Activated CD4-positive, alpha-beta T cell treated with anti-CD3 and anti-CD28 coated beads for 36 hours (primary cell): Measurements from ENCODE around the gene FRMPD4. TPM values are rescaled to one million over a fixed set of nuclear protein-coding genes. Genes with fewer than 3 reads are reported as not detected.

ENCODE experiments used
- ATAC-seq: fragments of 200-7000 bp; cut with Tn5 transposase; one replicate; pipeline ENCODE4 v1.10.0; 2021; ENCODE audit warnings: mild to moderate bottlenecking, moderate library complexity
- CTCF ChIA-PET: fragments of 350-600 bp; sonication (Branson Sonifier 250); formaldehyde crosslinking; loops from one replicate; lab custom pipeline; 2021; ENCODE audit warnings: antibody characterized with exemption; lab: Charles Lee
- POLR2A ChIA-PET: fragments of 350-600 bp; sonication (Branson Sonifier 250); formaldehyde crosslinking; loops from one replicate; lab custom pipeline; 2021; ENCODE audit warnings: antibody characterized with exemption, inconsistent platforms; lab: Charles Lee
- DNase-seq: peaks from one replicate; pipeline ENCODE4 v3.0.0-alpha.2; 2020
- H3K27ac Mint-ChIP-seq: one replicate; pipeline ENCODE4 v1.8.0; 2021; ENCODE audit warnings: mixed read lengths
- H3K27me3 Mint-ChIP-seq: one replicate; pipeline ENCODE4 v1.8.0; 2021; ENCODE audit warnings: mixed read lengths
- H3K36me3 Mint-ChIP-seq: one replicate; pipeline ENCODE4 v1.8.0; 2021; ENCODE audit warnings: low read depth, mixed read lengths
- H3K4me1 Mint-ChIP-seq: one replicate; pipeline ENCODE4 v1.8.0; 2021; ENCODE audit warnings: mixed read lengths
- H3K4me3 Mint-ChIP-seq: one replicate; pipeline ENCODE4 v1.8.0; 2021; ENCODE audit warnings: mild to moderate bottlenecking, moderate library complexity, mixed read lengths
- H3K9me3 Mint-ChIP-seq: one replicate; pipeline ENCODE4 v1.8.0; 2021; ENCODE audit warnings: low read depth, mixed read lengths
- intact Hi-C, 2 experiments: fragments of 100-400 bp; cut with DNase I in 1 of 2; cut with micrococcal nuclease in 1 of 2; formaldehyde crosslinking; loops; one replicate each; pipeline versions ENCODE4 v1.14.2 to v1.15.1; 2022 to 2024; cut with DNase I, micrococcal nuclease
- total RNA-seq, 2 experiments: library from RNA; stranded (reverse); gene quantifications; one replicate each; pipeline ENCODE4 v1.2.3, GENCODE V29; 2021

The FRMPD4 gene
- total RNA-seq, 2 experiments from 2014 or later: not detected

- Mint-ChIP-seq H3K27ac (no peak overlapping the region), H3K9me3 (no peaks in the 10 kb centered on the region), H3K4me3 (no peak overlapping the region), H3K4me1 (no peaks in the 10 kb centered on the region), H3K36me3 (no peaks in the 10 kb centered on the region), H3K27me3 (no peaks in the 10 kb centered on the region)
- ChIA-PET CTCF (no interaction called here), POLR2A (no interaction called here)
- no peak for DNase-seq
- intact Hi-C loops: no loop called here
- no peak for ATAC-seq
Observed at GRCh38 chrX:12245650-12246645, 107.7 kb downstream of the FRMPD4 start.

GRCh38 chrX:12249997-12250396 is 111.7 kb downstream of the FRMPD4 start:
- intact Hi-C loops: no loop called here
- ChIA-PET CTCF (no interaction called here), POLR2A (no interaction called here)
- Mint-ChIP-seq H3K4me1 (no peaks in the 10 kb centered on the region), H3K36me3 (no peaks in the 10 kb centered on the region), H3K4me3 (no peak overlapping the region), H3K9me3 (no peaks in the 10 kb centered on the region), H3K27ac (no peak overlapping the region), H3K27me3 (peaks cover 2% of the 10 kb centered on the region)
- ATAC-seq (no peak), DNase-seq (no peak)

GRCh38 chrX:12263211-12263610 is 124.9 kb downstream of the FRMPD4 start:
- intact Hi-C loops: no loop called here
- Mint-ChIP-seq H3K36me3 (no peaks in the 10 kb centered on the region), H3K27ac (no peak overlapping the region), H3K4me1 (no peaks in the 10 kb centered on the region), H3K9me3 (no peaks in the 10 kb centered on the region), H3K27me3 (no peaks in the 10 kb centered on the region), H3K4me3 (no peak overlapping the region)
- DNase-seq (no peak), ATAC-seq (no peak)
- ChIA-PET CTCF (no interaction called here), POLR2A (no interaction called here)

- H3K27me3 Mint-ChIP-seq: no peaks in the 10 kb centered on the region
- no peak for ATAC-seq
- H3K4me1 Mint-ChIP-seq: no peaks in the 10 kb centered on the region
- intact Hi-C loops: no loop called here
- CTCF ChIA-PET: no interaction called here
- H3K36me3 Mint-ChIP-seq: no peaks in the 10 kb centered on the region
- POLR2A ChIA-PET: no interaction called here
- H3K27ac Mint-ChIP-seq: no peak overlapping the region
- H3K9me3 Mint-ChIP-seq: no peaks in the 10 kb centered on the region
- H3K4me3 Mint-ChIP-seq: no peak overlapping the region
- DNase-seq: no peak
Observed at GRCh38 chrX:12269484-12269883, 131.2 kb downstream of the FRMPD4 start.

GRCh38 chrX:12278151-12278550 is 139.9 kb downstream of the FRMPD4 start:
- no peaks in the 10 kb centered on the region for H3K36me3 Mint-ChIP-seq
- no peak overlapping the region for H3K4me3 Mint-ChIP-seq
- no peaks in the 10 kb centered on the region for H3K27me3 Mint-ChIP-seq
- no peak overlapping the region for H3K27ac Mint-ChIP-seq
- ATAC-seq (no peak), DNase-seq (no peak)
- intact Hi-C loops: no loop called here
- no peaks in the 10 kb centered on the region for H3K4me1 Mint-ChIP-seq
- H3K9me3 Mint-ChIP-seq: no peaks in the 10 kb centered on the region
- ChIA-PET CTCF (no interaction called here), POLR2A (no interaction called here)

- no peaks in the 10 kb centered on the region for H3K36me3 Mint-ChIP-seq
- intact Hi-C loops: no loop called here
- H3K9me3 Mint-ChIP-seq: no peaks in the 10 kb centered on the region
- no peak overlapping the region for H3K27ac Mint-ChIP-seq
- DNase-seq: no peak
- no peak for ATAC-seq
- H3K4me3 Mint-ChIP-seq: no peak overlapping the region
- POLR2A ChIA-PET: no interaction called here
- CTCF ChIA-PET: no interaction called here
- no peaks in the 10 kb centered on the region for H3K4me1 Mint-ChIP-seq
- peaks cover 2% of the 10 kb centered on the region for H3K27me3 Mint-ChIP-seq
Observed at GRCh38 chrX:12282991-12283390, 144.7 kb downstream of the FRMPD4 start.

- no peak overlapping the region for H3K4me3 Mint-ChIP-seq
- ATAC-seq (no peak), DNase-seq (no peak)
- H3K27ac Mint-ChIP-seq: no peak overlapping the region
- intact Hi-C loops: no loop called here
- peaks cover 3% of the 10 kb centered on the region for H3K27me3 Mint-ChIP-seq
- H3K4me1 Mint-ChIP-seq: no peaks in the 10 kb centered on the region
- ChIA-PET CTCF (no interaction called here), POLR2A (no interaction called here)
- H3K9me3 Mint-ChIP-seq: no peaks in the 10 kb centered on the region
- H3K36me3 Mint-ChIP-seq: no peaks in the 10 kb centered on the region
Observed at GRCh38 chrX:12292996-12293765, 154.9 kb downstream of the FRMPD4 start.

- H3K9me3 Mint-ChIP-seq: no peaks in the 10 kb centered on the region
- no peak for ATAC-seq
- H3K4me1 Mint-ChIP-seq: no peaks in the 10 kb centered on the region
- CTCF ChIA-PET: no interaction called here
- H3K4me3 Mint-ChIP-seq: no peak overlapping the region
- POLR2A ChIA-PET: no interaction called here
- no peaks in the 10 kb centered on the region for H3K36me3 Mint-ChIP-seq
- H3K27me3 Mint-ChIP-seq: peaks cover 3% of the 10 kb centered on the region
- no peak for DNase-seq
- no peak overlapping the region for H3K27ac Mint-ChIP-seq
- intact Hi-C loops: no loop called here
Observed at GRCh38 chrX:12297353-12297752, 159.1 kb downstream of the FRMPD4 start.

GRCh38 chrX:12301288-12301687 is 163.0 kb downstream of the FRMPD4 start:
- Mint-ChIP-seq H3K9me3 (no peaks in the 10 kb centered on the region), H3K4me1 (no peaks in the 10 kb centered on the region), H3K27ac (no peak overlapping the region), H3K4me3 (no peak overlapping the region), H3K36me3 (no peaks in the 10 kb centered on the region), H3K27me3 (peaks cover 3% of the 10 kb centered on the region)
- CTCF ChIA-PET: no interaction called here
- POLR2A ChIA-PET: no interaction called here
- DNase-seq: no peak
- intact Hi-C loops: no loop called here
- ATAC-seq: no peak

GRCh38 chrX:12304261-12304660 is 166.0 kb downstream of the FRMPD4 start:
- H3K9me3 Mint-ChIP-seq: no peaks in the 10 kb centered on the region
- no peak overlapping the region for H3K27ac Mint-ChIP-seq
- no peaks in the 10 kb centered on the region for H3K27me3 Mint-ChIP-seq
- H3K36me3 Mint-ChIP-seq: no peaks in the 10 kb centered on the region
- CTCF ChIA-PET: no interaction called here
- ATAC-seq: no peak
- POLR2A ChIA-PET: no interaction called here
- H3K4me1 Mint-ChIP-seq: no peaks in the 10 kb centered on the region
- no peak for DNase-seq
- H3K4me3 Mint-ChIP-seq: no peak overlapping the region
- intact Hi-C loops: no loop called here

- Mint-ChIP-seq H3K36me3 (no peaks in the 10 kb centered on the region), H3K9me3 (no peaks in the 10 kb centered on the region), H3K4me1 (no peaks in the 10 kb centered on the region), H3K27me3 (no peaks in the 10 kb centered on the region), H3K27ac (no peak overlapping the region), H3K4me3 (no peak overlapping the region)
- intact Hi-C loops: no loop called here
- DNase-seq: no peak
- ChIA-PET POLR2A (no interaction called here), CTCF (no interaction called here)
- no peak for ATAC-seq
Observed at GRCh38 chrX:12307961-12308360, 169.7 kb downstream of the FRMPD4 start.

GRCh38 chrX:12308420-12308819 is 170.1 kb downstream of the FRMPD4 start:
- no peaks in the 10 kb centered on the region for H3K27me3 Mint-ChIP-seq
- intact Hi-C loops: no loop called here
- ChIA-PET POLR2A (no interaction called here), CTCF (no interaction called here)
- H3K36me3 Mint-ChIP-seq: no peaks in the 10 kb centered on the region
- no peaks in the 10 kb centered on the region for H3K9me3 Mint-ChIP-seq
- no peaks in the 10 kb centered on the region for H3K4me1 Mint-ChIP-seq
- DNase-seq: no peak
- no peak overlapping the region for H3K27ac Mint-ChIP-seq
- ATAC-seq: no peak
- no peak overlapping the region for H3K4me3 Mint-ChIP-seq
